Common myeloid progenitor, CD34-positive (primary cell): ENCODE data around the gene IFITM10.

Experiments used
- CTCF ChIA-PET: fragments of 350-600 bp; sonication (Branson Sonifier 250); formaldehyde crosslinking; loops from one replicate; lab custom pipeline; 2021; ENCODE audit warnings: antibody characterized with exemption; lab: Charles Lee
- POLR2A ChIA-PET: fragments of 350-600 bp; sonication (Branson Sonifier 250); formaldehyde crosslinking; loops from one replicate; lab custom pipeline; 2021; ENCODE audit warnings: antibody characterized with exemption; lab: Charles Lee
- DNase-seq, 3 donors: peaks; one replicate each; pipeline versions ENCODE4 v3.0.0 to v3.0.0-alpha.2; 2013
- H3K27ac ChIP-seq, 2 experiments: 1 replicate in 1 of 2; 2 replicates in 1 of 2; pipeline ENCODE4 v1.7.0; 2013; ENCODE audit warnings: inconsistent platforms in 2 of 2, low read length in 2 of 2, mild to moderate bottlenecking in 2 of 2, low read depth in 1 of 2, moderate library complexity in 1 of 2; ENCODE audit not compliant: severe bottlenecking in 2 of 2, insufficient read depth in 1 of 2, poor library complexity in 1 of 2
- H3K27me3 ChIP-seq, 5 experiments: replicated peaks in 2 of 5; 1 replicate in 3 of 5; 2 replicates in 2 of 5; pipeline versions ENCODE4 v1.6.1 to v1.7.0; 2013; ENCODE audit warnings: low read length in 4 of 5, mild to moderate bottlenecking in 2 of 5, moderate library complexity in 2 of 5, inconsistent platforms in 1 of 5; ENCODE audit not compliant: insufficient read depth in 5 of 5, control insufficient read depth in 4 of 5
- H3K36me3 ChIP-seq, 4 experiments: 1 replicate in 2 of 4; 2 replicates in 2 of 4; pipeline versions ENCODE4 v1.6.1 to v1.7.0; 2013; ENCODE audit warnings: low read length in 3 of 4, control low read depth in 1 of 4, mild to moderate bottlenecking in 1 of 4; ENCODE audit not compliant: control insufficient read depth in 4 of 4, insufficient read depth in 4 of 4
- H3K4me1 ChIP-seq, 4 experiments: 1 replicate in 3 of 4; 2 replicates in 1 of 4; pipeline versions ENCODE4 v1.6.1 to v1.7.1; 2013; ENCODE audit warnings: low read length in 3 of 4, mild to moderate bottlenecking in 3 of 4, control low read depth in 1 of 4, inconsistent platforms in 1 of 4, moderate library complexity in 1 of 4; ENCODE audit not compliant: control insufficient read depth in 4 of 4, insufficient read depth in 4 of 4; ENCODE audit errors: control extremely low read depth in 1 of 4
- H3K4me3 ChIP-seq, 7 experiments: 1 replicate in 4 of 7; 2 replicates in 3 of 7; pipeline versions ENCODE4 v1.5.1 to v1.7.0; 2013; ENCODE audit warnings: mild to moderate bottlenecking in 7 of 7, low read length in 6 of 7, moderate library complexity in 6 of 7, inconsistent platforms in 2 of 7, low read depth in 2 of 7, control low read depth in 1 of 7; ENCODE audit not compliant: insufficient read depth in 4 of 7, control insufficient read depth in 1 of 7; ENCODE audit errors: extremely low read depth in 1 of 7
- H3K9me3 ChIP-seq, 5 experiments: 1 replicate in 4 of 5; 2 replicates in 1 of 5; pipeline versions ENCODE4 v1.6.1 to v1.7.1; 2013; ENCODE audit warnings: low read length in 4 of 5, mild to moderate bottlenecking in 2 of 5, inconsistent platforms in 1 of 5, low read depth in 1 of 5, moderate library complexity in 1 of 5; ENCODE audit not compliant: control insufficient read depth in 4 of 5, insufficient read depth in 2 of 5; ENCODE audit errors: control extremely low read depth in 1 of 5
- WGBS: methylation state at CpG from one replicate; pipeline ENCODE4 v1.1.5; 2013; ENCODE audit not compliant: insufficient coverage; 5-methylcytosine and 5-hydroxymethylcytosine counted together

IFITM10 gene

DNA sequence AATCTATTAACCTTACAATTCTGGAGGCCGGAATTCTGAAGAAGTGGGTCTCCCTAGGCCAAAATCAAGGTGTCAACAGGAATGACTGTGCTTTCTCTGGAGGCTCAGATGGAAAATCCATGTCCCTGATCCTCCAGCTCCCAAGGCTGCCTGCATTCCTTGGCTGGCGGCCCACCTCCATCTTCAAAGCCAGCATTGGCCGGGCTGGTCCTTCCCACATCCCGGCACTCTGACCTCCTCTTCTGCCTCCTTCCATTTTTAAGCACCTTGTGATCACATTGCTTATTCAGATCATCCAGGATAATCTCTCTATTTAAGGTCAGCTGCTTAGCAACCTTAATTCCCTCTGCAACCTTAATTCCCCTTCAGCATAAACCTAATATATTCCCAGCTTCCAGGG lies 36.1 kb upstream of the IFITM10 start:
- POLR2A ChIA-PET, result no interaction called here
- no peak for DNase-seq
- CTCF ChIA-PET, result no interaction called here
- no peak overlapping the region for H3K4me3 ChIP-seq
- H3K27me3 ChIP-seq, result no peaks in the 10 kb centered on the region
- 96% methylated on average over 4 of the region's 4 CpGs for WGBS
- peaks cover 0 to 33% (median 3%) of the 10 kb centered on the region in 4 experiments for H3K4me1 ChIP-seq
- H3K27ac ChIP-seq, result no peak overlapping the region
- H3K9me3 ChIP-seq, result no peaks in the 10 kb centered on the region
- H3K36me3 ChIP-seq, result no peaks in the 10 kb centered on the region

DNA sequence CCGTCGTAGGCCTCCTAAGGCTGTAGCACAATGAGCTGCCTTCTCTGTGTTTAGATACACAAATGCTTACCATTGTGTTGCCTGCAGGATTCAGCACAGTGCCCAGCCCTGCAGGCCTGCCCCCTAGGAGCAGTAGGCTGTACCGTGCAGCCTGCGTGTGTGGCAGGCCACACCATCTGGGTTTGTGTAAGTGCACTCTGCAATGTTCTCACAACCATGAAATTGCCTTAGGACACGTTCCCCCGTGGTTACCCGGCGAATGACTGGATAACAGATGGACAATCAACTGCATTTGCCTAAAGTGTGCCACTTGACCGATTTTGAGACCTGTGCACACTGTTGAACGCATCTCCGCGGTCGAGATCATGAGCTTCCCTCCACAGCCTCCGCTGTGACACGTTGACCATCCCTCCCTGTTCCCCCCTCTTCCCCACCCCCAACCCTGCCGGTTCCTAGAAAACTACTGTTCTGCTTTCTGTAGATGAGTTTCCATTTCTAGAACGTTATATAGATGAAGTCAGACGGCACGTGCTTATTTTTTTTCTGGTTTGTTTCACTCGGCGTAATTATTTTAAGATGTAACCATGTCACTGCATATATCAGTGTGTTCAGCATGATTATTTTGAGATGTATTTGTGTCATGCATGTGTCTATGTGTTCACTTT lies 35.5 kb upstream of the IFITM10 start:
- Histone ChIP-seq H3K27ac (no peak overlapping the region), H3K4me1 (peaks cover 0 to 38% (median 9%) of the 10 kb centered on the region in 4 experiments), H3K36me3 (no peaks in the 10 kb centered on the region), H3K27me3 (no peaks in the 10 kb centered on the region), H3K9me3 (no peaks in the 10 kb centered on the region), H3K4me3 (no peak overlapping the region)
- 85% methylated on average over 19 of the region's 21 CpGs for WGBS
- no peak for DNase-seq
- ChIA-PET POLR2A (no interaction called here), CTCF (interaction anchor here (0.7 kb wide), 1 partner anchor 85 kb away, joined by 3 read pairs; no protein-coding TSS in a partner anchor)

DNA sequence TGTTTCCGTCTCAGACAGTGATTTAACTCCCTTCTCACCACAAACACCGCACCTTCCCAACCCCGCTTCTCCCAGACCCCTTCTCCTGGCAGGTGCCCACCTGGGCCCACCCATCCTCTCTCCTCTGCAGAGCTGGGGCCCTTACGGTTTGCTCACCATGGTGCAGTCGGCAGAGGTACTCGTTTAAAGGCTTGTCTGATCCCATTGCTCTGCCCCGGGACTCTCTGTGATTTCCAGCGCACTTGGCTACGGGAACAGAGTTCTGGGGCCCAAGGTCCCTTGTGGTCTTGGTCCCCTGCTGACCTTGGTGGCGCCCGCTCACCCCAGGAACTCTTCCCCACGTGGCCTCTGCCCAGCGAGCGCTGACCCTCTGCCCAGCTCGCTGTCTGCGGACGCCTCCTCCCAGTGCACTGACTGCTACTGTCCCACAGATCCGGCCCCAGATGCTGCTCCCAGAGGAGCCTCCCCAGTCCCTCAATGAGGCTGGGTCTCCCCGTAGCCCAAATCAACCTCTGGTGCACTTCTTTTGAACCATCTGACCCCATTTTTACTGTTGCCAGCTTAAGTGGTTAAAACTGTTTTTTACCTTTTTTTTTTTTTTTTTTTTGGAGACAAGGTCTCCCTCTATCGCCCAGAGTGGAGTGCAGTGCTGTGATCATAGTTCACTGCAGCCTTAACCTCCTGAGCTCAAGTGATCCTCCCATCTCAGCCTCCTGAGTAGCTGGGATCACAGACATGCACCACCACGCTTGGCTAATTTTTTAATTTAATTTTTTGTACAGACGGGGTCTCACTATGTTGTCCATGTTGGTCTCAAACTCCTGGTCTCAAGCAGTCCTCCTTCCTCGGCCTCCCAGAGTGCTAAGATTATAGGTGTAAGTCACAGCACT lies 34.6 kb upstream of the IFITM10 start:
- Histone ChIP-seq H3K27me3 (no peaks in the 10 kb centered on the region), H3K4me3 (no peak overlapping the region), H3K27ac (no peak overlapping the region), H3K4me1 (peaks cover 0 to 47% (median 14%) of the 10 kb centered on the region in 4 experiments), H3K9me3 (no peaks in the 10 kb centered on the region), H3K36me3 (no peaks in the 10 kb centered on the region)
- ChIA-PET CTCF (interaction anchor here (0.7 to 2.5 kb wide), 2 partner anchors 84 to 91 kb away, joined by 3 to 7 read pairs; no protein-coding TSS in a partner anchor), POLR2A (interaction anchor here (0.6 to 1.3 kb wide), 2 partner anchors 13 to 68 kb away, joined by 3 to 4 read pairs; no protein-coding TSS in a partner anchor)
- 94% methylated on average over 22 of the region's 23 CpGs for WGBS
- no peak for DNase-seq

DNA sequence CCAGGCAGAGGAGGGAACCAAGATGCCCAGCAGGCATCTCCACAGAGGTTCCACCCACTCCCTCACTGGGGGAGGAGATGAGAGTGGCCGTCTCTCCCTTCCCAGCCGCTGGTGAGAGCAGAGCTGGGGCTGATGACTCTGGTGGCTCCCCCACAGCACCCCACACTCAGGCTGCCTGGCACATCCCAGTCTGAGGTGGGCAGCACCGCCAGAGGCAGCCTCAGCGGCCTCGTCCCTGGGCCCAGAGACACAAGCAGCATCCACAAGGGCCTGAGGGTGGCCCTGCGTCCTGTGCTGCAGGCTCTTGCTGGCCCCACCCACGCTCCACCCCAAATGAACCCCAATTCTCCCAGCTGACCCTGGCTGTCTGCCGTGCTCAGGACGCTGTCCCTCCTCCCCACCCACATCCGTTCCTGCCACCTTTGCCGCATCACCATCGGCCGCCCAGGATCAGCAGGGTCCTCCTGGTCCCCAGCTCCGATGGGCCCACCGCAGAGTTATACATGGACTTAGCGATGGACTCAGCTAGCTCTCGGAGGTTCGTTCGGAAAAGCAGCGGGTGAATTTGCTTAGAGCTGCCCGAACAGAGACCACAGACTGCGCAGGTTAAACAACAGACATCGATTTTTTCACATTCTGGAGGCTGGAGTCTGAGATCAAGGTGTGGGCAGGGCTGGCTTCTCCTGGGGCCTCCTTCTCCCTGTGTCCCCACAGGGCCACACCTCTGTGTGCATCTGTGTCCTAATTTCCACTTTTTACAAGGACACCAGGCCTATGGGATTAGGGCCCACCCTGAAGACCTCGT lies 33.5 kb upstream of the IFITM10 start:
- Histone ChIP-seq H3K27ac (no peak overlapping the region), H3K36me3 (no peaks in the 10 kb centered on the region), H3K4me1 (peaks cover 0 to 58% (median 14%) of the 10 kb centered on the region in 4 experiments), H3K27me3 (no peaks in the 10 kb centered on the region), H3K9me3 (no peaks in the 10 kb centered on the region), H3K4me3 (no peak overlapping the region)
- POLR2A ChIA-PET, result interaction anchor here (1.3 kb wide), 1 partner anchor 12 kb away, joined by 3 read pairs; no protein-coding TSS in a partner anchor
- no peak for DNase-seq
- CTCF ChIA-PET, result interaction anchor here (2.5 kb wide), 1 partner anchor 90 kb away, joined by 7 read pairs; no protein-coding TSS in a partner anchor
- WGBS, result 96% methylated on average over 22 of the region's 24 CpGs

DNA sequence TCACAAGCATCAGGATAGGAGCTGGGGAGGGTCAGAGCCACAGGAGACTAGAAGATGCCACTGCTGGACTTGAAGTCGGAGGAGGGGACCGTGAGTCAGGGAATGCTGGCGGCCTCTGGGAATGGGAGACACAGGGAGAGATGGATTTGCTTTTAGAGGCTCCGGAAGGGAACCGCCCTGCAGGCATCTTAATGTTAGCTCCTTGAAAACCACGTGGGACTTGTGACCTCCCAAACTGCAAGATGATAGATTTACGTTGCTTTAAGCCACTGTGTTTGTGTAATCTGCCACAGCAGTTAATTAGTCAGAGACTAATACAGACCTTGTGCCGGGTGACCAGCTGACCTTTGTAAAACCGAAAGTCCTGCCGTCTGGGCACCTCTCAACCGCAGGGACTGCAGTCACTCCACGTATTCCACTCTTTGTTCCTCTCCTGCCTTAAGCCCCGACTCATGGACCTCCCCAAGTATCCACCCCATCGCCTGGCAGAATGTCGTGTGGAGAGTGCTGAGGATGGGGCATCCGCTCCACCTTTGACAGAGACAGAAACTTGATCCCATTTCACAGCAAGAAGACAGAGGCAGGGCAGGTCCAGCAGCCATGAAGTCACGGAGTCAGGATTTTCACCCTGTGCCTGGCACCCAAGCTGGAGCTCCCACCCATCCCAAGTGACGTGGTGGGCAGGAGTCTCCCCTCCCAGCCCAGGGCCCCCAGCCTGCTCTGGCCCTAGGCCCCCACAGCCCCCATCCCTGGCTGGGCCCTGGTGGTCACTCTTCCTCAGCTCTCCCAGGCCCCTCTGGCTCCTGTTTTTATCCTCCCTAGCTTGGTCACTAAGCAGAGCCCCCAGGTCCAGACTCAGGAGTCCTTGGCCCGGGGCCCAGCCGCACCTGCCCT lies 32.7 kb upstream of the IFITM10 start:
- WGBS, result 95% methylated on average over 19 of the region's 20 CpGs
- Histone ChIP-seq H3K36me3 (no peaks in the 10 kb centered on the region), H3K9me3 (no peaks in the 10 kb centered on the region), H3K4me3 (no peak overlapping the region), H3K27ac (no peak overlapping the region), H3K4me1 (peaks cover 0 to 66% (median 15%) of the 10 kb centered on the region in 4 experiments), H3K27me3 (no peaks in the 10 kb centered on the region)
- no peak for DNase-seq
- CTCF ChIA-PET, result interaction anchor here (1.0 to 2.5 kb wide), 2 partner anchors 73 to 89 kb away, joined by 4 to 7 read pairs; no protein-coding TSS in a partner anchor
- POLR2A ChIA-PET, result no interaction called here

DNA sequence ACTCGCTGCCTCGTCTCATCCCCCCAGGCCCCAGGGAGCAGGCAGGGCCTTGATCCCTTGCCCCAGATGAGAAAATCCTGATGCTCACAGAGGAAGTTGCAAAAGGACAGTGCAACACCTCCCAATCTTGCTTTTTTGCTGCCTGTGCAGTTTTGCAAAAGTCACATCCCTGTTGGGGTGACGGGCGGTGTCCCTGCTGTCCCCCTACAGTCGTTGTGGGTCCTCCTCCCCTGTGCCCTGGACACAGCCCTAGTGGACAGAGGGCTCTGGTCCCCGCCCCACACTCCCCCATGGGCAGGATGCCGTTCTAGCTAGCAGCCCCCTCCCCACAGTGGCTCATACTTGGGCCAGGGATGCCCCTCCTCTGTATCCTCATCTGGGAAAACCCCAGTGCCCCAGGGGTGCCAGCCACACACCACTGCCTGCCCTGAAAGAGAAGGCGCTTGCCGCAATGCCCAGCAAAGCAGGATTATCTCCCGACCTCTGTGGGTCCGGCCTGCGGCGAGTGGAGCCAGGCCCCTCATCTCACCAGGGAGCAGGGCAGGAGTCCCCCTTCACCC lies 31.7 kb upstream of the IFITM10 start:
- CTCF ChIA-PET, result no interaction called here

More for the DNA sequence above, 31.7 kb upstream of the IFITM10 start:
- no peaks in the 10 kb centered on the region for H3K9me3 ChIP-seq
- no peak overlapping the region for H3K27ac ChIP-seq
- DNase-seq, result no peak
- 94% methylated on average over 10 of the region's 13 CpGs for WGBS
- no peaks in the 10 kb centered on the region for H3K27me3 ChIP-seq
- H3K4me1 ChIP-seq, result peaks cover 0 to 75% (median 19%) of the 10 kb centered on the region in 4 experiments
- POLR2A ChIA-PET, result no interaction called here
- H3K4me3 ChIP-seq, result no peak overlapping the region
- no peaks in the 10 kb centered on the region for H3K36me3 ChIP-seq
